ENCODE results near the gene SLC25A12.

DNA sequence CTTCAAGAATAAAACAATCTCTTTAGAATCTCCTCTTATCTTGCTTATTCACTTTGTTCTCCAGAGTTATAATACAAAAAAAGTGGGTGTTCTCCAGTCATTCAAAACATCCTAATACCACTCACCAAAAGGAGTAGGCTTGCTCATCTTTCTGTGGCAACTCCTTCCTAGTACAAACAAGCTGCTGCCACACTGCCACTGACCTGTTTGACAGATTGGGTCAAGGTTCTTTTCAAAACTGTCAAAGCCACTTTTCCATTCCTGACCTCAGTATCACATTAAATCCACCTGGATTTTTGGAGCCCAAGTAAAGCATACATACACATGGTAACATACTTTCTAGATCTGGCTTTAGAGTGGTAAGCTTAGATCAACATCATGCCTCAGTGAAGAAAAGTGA lies 59.8 kb downstream of the SLC25A12 start:
- TF ChIP-seq POLR2A (IDR thresholded peaks at IDR 0.05; ENCODE audit: low read depth, low read length) = no peak
- no peak for TF ChIP-seq TAF1 (IDR thresholded peaks at IDR 0.05; ENCODE audit: borderline replicate concordance, low read depth, low read length)
